Measurements from ENCODE around the gene TEX28.
"Not testable (repeated sequence)": the region's sequence is repeated elsewhere in the genome, so short reads cannot be mapped to it uniquely, and the experiment has no call there.

The TEX28 gene

GRCh38 chrX:154258711-154259110 is 36.2 kb downstream of the TEX28 start:
- DNase-seq (ENCODE audit: low read depth); H3K4me3 ChIP-seq (ENCODE audit: low read depth, low read length): not testable (repeated sequence)

DNA sequence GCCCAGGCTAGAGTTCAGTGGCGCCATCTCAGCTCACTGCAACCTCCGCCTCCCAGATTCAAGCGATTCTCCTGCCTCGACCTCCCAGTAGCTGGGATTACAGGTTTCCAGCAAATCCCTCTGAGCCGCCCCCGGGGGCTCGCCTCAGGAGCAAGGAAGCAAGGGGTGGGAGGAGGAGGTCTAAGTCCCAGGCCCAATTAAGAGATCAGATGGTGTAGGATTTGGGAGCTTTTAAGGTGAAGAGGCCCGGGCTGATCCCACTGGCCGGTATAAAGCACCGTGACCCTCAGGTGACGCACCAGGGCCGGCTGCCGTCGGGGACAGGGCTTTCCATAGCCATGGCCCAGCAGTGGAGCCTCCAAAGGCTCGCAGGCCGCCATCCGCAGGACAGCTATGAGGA is 37.6 kb downstream of the TEX28 start, which contains the start of gene OPN1MW3:
Gene OPN1MW3, plus strand, starts transcription at position 301 of the 400 bp plus-strand sequence. Its CDS starts 38 bp downstream, at position 339.
- not testable (repeated sequence) for H3K4me3 ChIP-seq (ENCODE audit: low read depth, low read length); DNase-seq (ENCODE audit: low read depth)

- H3K4me3 ChIP-seq (ENCODE audit: low read depth, low read length); DNase-seq (ENCODE audit: low read depth): not testable (repeated sequence)
Observed at GRCh38 chrX:154248076-154248475, 46.8 kb downstream of the TEX28 start.

GRCh38 chrX:154247377-154248045 is 47.4 kb downstream of the TEX28 start:
- not testable (repeated sequence) for DNase-seq (ENCODE audit: low read depth); H3K4me3 ChIP-seq (ENCODE audit: low read depth, low read length)

DNA sequence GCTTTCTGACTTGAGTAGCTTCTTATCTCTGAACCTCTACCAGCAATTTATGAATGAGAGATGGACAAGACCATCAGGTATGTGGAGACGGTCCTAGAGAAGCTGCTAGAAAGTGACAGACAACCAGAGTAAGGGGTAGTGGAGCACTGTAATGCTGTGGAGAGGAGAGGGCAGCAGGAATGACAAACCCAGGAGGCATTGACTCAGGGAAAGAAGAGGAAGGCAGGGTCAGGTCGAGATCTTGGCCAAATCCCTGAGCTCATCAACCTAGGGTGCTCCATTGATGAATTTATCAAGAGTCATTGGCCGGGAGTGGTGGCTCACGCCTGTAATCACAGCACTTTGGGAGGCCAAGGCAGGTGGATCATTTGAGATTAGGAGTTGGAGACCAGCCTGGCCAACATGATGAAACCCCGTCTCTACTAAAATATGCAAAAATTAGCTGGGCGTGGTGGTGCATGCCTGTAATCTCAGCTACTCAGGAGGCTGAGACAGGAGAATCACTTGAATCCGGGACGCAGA is 54.9 kb downstream of the TEX28 start:
- not testable (repeated sequence) for H3K4me3 ChIP-seq (ENCODE audit: low read depth, low read length); DNase-seq (ENCODE audit: low read depth)

- H3K4me3 ChIP-seq (ENCODE audit: low read depth, low read length); DNase-seq (ENCODE audit: low read depth): not testable (repeated sequence)
Observed at GRCh38 chrX:154238939-154239559, 55.9 kb downstream of the TEX28 start.

- H3K4me3 ChIP-seq (ENCODE audit: low read depth, low read length); DNase-seq (ENCODE audit: low read depth): not testable (repeated sequence)
Observed at GRCh38 chrX:154233620-154234019, 61.3 kb downstream of the TEX28 start.

DNA sequence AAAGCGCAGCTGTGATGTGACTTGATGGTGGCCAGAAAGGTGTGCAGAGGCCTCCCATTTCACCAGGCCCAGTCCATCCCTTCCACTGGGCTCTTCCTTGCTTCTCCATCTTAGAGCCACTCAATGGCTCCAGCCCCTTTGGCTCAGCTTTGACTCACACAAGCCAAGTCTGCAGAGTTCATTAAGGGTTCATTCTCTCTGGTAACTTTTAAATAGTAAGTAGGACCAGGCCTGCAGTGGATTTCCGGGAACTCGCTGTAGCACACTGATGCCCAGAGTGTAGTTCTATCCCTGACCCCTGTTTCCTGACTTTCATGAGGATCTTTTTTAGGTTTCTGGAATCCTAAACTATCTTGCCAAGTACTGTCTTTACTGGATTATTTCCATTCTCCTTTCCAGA is 63.5 kb downstream of the TEX28 start:
- not testable (repeated sequence) for DNase-seq (ENCODE audit: low read depth); H3K4me3 ChIP-seq (ENCODE audit: low read depth, low read length)

DNA sequence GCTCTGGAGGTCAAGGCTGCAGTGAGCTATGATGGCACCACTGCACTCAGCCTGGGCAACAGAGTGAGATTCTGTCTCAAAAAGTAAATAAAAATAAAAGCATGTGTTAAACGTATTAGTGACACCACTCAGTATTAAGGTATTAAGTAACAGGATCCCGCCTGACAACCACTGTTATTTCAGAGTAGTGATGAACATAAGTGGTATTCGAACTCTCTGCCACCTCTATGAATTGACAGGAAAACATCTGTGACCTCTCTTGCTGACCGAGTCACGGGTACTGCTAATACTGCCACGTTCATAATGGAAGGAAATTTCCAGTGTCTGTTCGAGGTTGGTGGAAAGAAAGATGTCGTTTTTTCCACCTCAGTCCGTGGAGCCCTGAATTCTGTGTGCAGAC is 68.2 kb downstream of the TEX28 start:
- not testable (repeated sequence) for DNase-seq (ENCODE audit: low read depth)

DNA sequence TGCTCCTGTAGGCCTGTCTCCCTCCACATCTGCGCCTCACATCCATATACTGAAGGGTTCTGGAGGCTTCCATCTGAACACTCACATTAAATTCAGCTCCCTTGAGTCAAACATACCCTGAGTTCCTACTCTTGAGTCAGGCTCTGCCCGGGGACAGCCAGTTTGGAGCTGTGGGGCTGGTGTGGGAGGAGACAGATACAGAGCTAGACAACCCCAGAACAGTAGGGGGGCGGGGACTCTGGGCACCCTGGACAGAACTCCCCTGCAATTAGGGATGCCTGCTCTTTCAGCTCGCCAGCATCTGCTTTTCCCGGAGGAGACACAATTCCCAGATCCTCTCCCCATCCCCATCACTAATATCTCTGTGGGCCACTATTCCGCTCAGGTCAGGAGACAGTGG is 69.6 kb downstream of the TEX28 start:
- not testable (repeated sequence) for H3K4me3 ChIP-seq (ENCODE audit: low read depth, low read length); DNase-seq (ENCODE audit: low read depth)

More for the DNA sequence above, 68.2 kb downstream of the TEX28 start:
- H3K4me3 ChIP-seq (ENCODE audit: low read depth, low read length): not testable (repeated sequence)
